Astrocyte (in vitro differentiated cells and primary cell): ENCODE data around the gene OPCML.

Source experiments
- CTCF ChIP-seq: IDR thresholded peaks from 2 replicates; pipeline ENCODE4 v1.5.1; 2011; ENCODE audit warnings: low read depth, mild to moderate bottlenecking, inconsistent platforms, low read length, moderate library complexity; ENCODE audit not compliant: insufficient read depth
- EZH2 ChIP-seq: IDR thresholded peaks from 2 replicates; pipeline ENCODE4 v1.6.1; 2012; ENCODE audit warnings: mild to moderate bottlenecking, low read length, inconsistent platforms; ENCODE audit not compliant: insufficient read depth

- no peak for TF ChIP-seq CTCF
- TF ChIP-seq EZH2, result no peak
These were observed 1.8 kb downstream of the OPCML start for GRCh38 chr11:133530501-133530835.
